Fibroblast of gingiva (primary cell): ENCODE results near the gene ATG101.

Source experiments
- DNase-seq: peaks from one replicate; pipeline ENCODE4 v3.0.0-alpha.2; 2011; ENCODE audit warnings: low read depth

The ATG101 gene

DNA sequence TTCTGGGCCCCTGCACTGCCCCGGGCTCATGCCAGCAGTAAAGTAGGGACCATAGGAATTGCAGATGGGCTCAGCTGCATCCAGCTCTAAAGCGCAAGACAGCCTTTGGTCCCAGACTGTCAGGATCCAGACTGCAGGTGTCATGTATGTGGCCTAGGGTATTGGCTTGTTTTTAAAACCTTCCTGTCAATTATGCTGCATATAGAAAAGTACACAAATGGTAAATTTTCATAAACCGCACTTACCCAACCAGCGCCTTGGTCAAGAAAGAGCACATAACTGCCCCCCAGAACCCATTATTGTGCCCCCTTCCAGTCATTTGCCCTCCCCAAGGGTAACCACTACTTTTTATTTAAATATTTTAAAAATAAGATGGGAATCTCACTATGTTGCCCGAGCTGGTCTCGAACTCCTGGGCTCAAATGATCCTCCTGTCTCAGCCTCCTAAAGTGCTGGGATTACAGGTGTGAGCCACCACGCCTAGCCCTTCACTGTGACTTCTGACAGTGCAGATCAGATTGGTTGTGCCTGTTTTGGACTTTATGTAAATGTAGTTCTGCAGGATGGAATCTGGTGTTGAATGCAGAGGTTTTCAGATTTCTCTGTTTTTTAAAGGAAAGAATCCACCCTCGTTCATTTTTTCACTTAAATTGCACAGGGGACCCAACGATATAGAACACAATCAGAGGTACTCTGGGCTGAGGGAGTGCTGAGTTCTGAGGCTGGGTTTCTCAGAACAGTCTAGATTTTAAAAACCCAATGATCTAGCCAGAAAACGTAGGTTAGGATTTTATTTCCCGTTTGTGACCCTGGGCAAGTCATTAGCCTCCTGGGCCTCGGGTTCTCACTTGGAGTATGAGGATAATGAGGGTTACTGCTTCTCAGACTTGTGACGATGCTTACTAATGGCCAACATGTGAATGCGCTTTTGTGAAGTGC, 11.9 kb upstream of the ATG101 start:
- no peak for DNase-seq

DNA sequence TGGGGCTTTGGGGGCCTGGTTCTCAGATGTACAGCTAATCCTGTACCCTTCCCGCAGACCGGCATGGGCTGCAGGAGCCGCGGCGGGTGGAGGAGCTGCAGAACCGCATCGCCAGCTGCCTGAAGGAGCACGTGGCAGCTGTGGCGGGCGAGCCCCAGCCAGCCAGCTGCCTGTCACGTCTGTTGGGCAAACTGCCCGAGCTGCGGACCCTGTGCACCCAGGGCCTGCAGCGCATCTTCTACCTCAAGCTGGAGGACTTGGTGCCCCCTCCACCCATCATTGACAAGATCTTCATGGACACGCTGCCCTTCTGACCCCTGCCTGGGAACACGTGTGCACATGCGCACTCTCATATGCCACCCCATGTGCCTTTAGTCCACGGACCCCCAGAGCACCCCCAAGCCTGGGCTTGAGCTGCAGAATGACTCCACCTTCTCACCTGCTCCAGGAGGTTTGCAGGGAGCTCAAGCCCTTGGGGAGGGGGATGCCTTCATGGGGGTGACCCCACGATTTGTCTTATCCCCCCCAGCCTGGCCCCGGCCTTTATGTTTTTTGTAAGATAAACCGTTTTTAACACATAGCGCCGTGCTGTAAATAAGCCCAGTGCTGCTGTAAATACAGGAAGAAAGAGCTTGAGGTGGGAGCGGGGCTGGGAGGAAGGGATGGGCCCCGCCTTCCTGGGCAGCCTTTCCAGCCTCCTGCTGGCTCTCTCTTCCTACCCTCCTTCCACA, 11.0 kb upstream of the ATG101 start:
- peak; percentile 31 for DNase-seq

DNA sequence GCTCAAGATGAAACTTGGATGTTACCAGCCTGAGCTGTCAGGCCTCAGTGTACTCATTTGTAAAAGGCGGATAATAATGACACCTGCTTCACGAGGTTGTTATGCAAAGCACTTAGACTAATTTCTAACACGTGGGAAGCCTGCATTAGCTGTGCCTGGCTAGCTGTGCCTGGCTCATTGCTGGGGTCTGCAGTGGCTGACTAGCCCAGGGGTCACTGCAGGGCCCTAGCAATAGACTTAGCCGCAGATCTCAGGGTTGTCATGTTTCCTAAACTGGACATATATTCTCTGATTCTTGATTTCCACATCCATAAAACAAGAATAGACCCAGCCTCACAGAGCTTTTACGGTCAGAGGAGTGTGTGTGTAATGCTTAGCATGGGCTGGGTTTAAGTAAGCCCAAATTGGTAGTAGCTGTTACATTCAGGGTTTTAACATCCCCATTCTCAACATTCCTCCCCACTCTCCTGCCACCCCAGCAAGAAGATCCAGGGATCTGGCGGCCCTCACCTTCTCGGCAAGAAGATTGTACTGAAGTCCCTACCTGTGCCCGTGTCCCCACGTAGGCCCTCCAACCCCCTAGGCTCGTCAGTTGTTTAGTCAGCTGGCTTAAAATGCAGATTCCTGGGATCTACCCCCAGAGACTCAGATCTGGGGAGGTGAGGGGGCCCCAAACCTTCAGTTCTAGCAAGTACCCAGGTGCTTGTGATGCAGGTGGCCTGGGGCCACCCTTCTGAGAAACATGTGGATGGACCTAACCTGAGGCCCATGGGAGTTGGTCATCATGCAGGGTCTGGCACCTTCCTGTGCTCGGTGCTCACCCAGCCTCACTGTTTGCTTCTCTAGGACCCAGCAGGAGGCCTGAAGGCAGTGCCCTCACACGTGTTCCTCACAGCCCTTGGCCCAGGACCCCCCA, 9.9 kb upstream of the ATG101 start:
- DNase-seq, result peak; percentile 46

DNA sequence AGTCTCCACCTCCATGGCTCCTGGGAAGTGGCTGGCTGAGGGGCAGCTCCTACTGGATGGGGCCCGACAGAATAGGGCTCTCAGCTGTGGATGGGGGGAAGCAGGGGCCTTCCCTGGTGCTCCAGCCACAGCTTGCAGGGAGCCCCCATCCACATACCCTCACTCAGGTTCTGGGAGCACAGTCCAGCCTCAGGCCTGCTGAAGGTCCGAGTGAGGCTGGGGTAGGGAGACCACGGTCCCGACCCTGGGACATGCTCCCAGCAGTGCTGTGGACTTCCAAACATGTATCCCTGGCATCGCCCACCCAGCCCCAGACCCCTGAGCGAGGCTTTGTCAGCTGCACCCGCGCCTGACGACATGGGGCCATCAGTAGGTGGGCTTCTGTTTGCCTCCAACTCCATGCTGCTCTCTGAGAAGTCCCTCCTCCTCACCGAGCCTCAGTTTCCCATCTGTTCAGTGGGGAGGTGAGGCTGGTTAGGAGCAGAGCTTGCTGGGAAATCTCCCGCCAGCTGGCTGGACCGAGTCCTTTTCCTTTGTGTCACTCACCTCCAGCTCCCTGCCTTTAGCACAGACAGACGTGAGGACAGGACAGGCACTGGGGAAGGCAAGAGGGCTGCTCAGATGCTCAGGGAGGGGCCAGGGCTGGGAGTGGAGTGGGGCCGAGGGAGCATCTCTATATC, 9.1 kb upstream of the ATG101 start:
- no peak for DNase-seq

DNA sequence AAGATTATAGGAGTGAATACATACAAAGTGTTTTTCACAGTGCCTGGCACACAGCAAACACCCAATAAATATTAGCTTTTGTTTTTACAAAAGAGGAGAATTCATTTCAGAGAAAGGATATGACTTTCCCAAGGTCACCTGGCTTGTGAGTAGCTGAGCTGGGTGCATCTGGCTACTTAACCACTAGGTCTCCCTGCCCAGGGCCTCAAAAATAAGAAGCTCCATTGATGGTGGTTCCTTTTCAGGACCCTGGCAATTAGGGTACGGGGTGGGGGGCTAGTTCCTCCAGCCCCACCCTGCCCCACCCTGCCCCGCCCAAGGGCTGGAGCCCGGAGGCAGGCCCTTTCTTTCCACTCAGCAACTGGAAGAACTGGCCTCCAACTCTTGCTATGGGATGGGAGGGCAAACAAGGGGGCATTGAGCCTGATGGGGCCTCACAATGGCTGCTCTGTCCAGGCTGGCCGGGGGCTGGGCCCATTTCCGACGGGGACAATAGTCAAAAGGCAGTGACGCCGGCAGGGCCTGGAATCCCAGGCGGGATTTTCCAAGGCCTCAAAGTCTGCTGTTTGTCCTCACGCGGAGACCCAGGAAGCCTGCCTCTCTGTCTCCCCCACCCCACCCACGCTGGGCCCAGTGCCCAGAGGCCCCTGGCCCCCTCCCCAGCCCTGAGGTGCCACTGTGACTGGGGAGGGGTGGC, 8.2 kb upstream of the ATG101 start:
- no peak for DNase-seq

DNA sequence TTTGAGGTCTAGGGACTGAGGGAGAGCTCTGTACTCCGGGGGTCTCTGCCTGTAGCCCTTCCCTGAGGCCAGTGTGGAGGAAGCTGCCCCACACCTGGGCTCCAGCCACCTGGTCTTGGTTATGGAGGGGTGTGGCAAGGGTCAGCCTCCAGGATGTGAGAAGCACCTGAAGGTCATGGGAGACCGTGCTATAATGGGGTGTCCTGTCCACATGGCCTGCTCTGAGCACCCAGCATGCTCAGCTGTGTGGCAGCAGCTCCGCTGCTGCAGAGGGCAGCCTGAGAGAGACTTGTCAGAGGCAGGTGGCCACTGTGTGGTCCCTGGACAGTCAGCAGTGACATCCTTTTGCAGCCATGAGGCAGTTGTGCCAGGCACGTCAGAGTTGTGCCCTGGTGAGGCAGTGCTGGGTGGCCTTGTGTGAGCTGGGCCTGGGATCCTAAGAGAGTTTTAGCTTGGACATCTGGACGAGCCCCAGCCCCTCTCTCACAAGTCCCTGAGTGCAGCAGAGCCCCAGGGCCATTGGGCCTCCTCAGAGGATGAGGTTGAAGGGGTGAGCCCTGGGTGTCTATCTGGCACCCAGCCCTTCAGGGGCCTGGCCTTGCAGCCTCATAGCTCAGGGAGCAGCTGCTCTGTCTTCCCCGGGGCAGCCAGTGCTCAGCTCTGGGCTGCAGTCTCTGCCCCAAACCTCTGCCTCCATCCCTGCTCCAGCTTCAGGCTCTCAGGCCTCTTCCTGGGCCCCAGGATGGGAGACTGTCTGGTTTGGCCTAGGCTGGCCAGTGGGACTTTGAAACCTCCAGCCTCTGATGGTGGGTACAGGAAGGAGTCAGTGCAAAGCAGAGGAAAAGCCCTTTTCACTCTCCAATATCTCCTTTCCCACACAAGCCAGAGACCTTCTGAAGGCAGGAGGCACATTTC, 7.4 kb upstream of the ATG101 start:
- DNase-seq, result no peak

DNA sequence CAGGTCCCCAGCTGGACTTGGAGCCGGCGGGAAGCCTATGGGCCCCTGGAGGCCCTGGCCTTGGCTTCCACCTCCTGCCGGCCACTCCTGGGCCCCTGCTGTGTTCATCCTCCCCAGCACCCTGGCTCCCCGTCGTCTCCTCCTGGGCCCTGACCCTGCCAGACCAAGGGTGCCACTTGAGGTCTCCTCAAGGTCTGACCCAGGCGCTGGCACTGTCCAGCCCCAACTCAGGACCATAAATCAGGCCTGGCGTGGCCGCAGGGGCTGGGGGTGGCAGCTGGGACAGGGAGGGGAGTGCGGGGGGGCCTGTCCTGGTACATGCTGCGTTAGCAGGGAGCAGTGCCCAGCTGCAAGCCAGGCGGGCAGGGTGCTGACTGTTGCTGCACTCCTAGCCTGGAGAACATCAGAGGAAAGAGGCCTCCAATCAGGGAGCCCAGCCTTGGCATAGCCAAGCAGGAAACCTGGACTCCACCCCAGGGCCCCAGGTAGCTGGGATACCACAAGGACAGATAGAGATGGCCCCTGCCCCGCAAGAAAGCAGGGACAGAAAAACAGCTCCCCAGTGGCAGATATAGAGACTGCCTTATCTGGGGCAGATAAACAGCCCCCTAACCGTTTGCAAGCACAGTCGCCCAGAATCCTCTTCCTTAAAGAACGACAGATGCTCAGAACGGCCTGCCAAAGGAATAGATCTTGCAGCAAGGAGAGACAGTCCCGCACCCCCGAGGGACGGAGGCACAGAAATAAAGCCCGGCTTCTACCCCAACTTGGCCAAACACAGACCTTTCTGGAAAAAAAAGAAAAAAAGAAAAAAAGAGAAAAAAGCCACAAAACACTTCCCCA, 6.5 kb upstream of the ATG101 start:
- no peak for DNase-seq

DNA sequence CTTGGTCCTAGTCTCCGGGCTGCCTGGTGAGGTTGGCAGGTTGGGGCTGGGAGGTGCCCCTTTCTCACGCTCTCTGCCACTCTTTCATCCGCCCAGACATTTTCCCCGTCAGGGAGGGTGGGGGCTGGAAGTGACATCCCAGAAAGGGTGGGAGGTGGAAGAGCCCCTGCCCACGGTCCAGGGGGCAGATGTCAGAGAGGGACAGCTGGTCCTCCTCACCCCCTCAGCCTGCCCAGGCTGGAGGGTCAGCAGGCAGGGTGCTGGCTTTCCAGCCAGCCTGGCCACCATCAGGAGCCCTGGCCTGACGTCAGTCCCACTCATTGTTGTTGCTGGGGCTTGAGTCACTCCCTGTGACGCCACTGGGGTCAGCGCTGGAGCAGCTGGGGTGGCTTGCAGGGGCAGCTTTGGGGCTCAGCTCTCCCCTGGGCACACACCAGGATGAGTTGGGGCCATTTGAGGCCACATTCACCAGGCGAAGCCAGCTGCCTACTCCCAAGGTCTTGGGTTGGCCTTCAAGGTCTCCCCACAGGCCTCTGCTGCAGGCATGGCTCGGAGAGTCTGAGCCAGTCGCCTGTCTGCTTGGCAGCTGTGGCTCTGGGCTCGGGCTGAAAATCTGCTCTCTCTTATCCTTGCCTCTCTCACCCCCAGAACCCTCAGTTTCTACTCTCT, 5.7 kb upstream of the ATG101 start:
- DNase-seq, result peak; percentile 72

GRCh38 chr12:52066346-52067080, 3.3 kb upstream of the ATG101 start:
- DNase-seq, result no peak

DNA sequence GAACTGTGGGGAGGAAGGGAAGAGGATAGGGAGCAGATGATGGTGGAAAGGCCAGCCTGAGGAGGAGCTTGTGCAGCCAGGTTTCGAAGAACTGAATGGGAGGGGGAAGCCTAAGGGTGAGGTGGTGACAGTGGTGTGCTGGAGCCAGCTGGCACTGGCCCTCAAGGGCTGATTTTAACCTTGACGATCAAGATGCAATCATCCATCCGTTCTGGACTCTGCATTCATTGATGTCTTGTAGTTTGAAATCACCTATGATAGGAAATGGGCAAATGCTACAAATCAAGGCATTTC, 2.8 kb upstream of the ATG101 start:
- DNase-seq, result no peak

- DNase-seq, result peak; percentile 29
Observed at GRCh38 chr12:52070185-52070925, 577 bp downstream of the ATG101 start.

DNA sequence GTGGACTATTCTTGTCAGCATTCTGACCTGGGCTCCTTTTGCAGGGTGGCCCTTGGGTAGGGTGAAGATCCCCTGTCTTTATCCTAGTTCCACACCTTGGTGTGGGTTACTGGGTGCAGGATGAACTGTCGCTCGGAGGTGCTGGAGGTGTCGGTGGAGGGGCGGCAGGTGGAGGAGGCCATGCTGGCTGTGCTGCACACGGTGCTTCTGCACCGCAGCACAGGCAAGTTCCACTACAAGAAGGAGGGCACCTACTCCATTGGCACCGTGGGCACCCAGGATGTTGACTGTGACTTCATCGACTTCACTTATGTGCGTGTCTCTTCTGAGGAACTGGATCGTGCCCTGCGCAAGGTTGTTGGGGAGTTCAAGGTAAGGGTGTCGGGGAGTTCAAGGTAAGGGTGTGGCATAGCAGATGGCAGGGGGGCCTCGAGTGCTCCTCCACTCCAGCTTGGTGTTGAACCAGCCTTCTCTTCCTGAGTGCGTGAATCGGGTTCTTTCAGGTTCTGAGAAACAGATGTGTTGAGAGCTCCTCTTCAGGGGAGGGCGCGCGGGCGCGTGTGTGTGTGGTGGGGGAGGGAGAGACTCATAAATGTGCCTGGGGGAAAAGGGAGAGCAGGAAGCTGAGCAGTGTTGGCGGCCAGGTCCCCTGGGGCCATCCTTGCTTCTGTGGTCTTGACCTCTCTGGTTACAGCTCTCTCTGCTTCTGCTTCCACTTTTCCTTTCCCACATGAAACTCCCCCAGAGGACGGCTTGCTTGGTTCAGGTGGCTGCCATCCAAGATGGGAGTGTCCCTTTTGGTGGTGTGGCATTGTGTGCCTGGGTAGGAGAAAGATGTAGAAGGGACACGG, 4.0 kb downstream of the ATG101 start:
- DNase-seq, result peak; percentile 89

DNA sequence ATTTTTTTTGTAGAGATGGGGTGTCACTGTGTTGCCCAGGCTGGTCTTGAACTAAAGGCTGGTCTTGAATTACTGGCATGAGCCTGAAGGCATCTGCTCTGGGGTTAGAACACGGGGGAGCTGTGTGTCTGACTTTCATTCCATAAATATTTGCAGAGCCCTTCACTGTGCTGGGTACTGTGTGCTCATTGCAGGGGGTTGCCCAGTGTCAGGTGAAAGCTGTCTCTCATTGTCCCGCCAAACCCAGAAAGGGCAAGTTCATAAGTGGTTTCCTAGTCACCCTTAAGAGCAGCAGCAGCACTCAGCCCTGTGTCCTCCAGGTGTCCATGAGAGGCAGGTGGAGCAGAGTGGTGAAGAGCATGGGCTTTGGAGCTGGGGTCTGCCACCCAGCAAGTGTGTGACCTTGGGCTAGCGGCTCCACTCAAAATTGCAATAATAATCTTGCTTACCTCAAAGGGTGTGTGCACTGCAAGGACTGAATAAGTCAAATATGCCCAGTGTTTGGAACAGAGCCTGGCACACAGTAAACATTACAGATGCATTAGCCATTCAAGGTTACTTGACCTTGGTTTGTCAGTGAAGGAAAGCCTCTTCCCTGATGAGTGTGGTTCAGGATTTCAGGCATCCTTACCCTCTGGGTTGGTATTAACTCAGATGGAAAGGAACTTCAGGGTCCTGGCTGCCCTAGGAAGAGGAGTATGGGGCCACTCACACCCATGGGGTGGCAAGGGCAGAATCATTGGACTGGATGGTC, 5.4 kb downstream of the ATG101 start:
- peak; percentile 42 for DNase-seq

DNA sequence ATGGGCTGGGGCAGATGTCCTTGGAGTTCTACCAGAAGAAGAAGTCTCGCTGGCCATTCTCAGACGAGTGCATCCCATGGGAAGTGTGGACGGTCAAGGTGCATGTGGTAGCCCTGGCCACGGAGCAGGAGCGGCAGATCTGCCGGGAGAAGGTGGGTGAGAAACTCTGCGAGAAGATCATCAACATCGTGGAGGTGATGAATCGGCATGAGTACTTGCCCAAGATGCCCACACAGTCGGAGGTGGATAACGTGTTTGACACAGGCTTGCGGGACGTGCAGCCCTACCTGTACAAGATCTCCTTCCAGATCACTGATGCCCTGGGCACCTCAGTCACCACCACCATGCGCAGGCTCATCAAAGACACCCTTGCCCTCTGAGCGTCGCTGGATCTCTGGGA, 7.0 kb downstream of the ATG101 start:
- no peak for DNase-seq

DNA sequence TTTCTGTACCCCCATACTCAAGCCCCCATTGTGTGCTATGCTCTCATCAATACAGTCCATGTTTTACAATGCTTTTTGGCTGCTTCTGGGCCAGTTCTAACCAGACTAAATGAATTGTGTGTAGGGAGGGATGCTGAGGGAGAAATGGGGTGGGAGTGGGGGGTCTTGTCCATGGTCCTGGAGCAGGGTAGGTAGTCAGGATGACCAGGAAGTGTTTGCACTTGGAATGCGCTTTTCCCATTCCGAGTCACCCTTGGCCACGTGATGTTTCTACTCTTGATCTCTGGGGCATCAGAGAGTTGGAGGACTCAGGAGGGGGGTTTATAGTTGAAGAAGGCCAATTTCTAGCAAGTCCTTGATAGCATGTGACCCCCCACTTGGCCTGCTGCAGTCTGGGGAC, 8.5 kb downstream of the ATG101 start:
- DNase-seq, result no peak
